Measurements from ENCODE around the gene CPN2. TPM values are rescaled to one million over a fixed set of nuclear protein-coding genes. Genes with fewer than 3 reads are reported as not detected.

Gene CPN2
- total RNA-seq, 1 experiment from 2014 or later: not detected

DNA sequence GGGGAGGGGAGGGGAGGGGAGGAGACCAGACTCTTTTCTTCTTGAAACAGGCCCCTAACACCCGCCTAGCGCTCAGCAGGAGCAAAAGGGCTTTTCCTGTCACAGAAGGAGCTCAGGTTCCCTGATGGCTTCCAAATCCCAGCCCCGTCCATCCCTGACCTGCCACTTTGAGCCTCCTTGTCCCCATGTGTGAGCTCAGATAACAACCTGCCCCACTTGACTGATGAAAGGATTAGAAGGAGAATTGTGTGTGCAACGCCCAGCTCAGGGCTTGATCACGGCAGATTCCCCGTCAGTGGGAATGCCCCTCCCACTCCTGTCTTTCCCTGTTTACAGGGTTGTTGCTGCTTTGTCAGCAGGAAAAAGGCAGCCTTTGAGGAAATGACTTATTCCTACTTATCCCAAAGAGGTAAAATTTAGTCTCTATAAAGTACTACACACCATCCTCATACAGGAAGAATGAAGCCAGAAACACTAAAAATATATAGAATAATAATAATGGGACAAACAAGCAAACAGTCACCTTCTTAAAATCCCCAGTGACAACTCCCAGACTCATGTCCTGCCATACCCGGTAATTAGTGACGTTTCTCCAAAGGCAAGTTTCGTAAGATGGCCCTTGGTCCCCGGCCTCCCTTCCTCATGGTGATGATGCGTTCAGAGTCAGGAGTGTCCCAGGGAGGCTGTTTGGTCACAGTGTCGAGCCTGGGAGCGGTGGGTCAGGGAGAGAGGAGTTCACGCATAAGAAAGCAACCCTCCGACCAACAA lies 24.5 kb upstream of the CPN2 start:
- Histone ChIP-seq H2BK20ac (ENCODE audit: low read depth, low read length, poor library complexity, severe bottlenecking) (no peak overlapping the region), H4K20me1 (ENCODE audit: control insufficient read depth, insufficient read depth, insufficient read length) (no peaks in the 10 kb centered on the region), H2BK12ac (ENCODE audit: insufficient read length, low read depth, low read length) (no peak overlapping the region), H2BK5ac (ENCODE audit: insufficient read length, low read length) (no peak overlapping the region), H3K9me3 (ENCODE audit: control insufficient read depth, low read depth, low read length) (no peaks in the 10 kb centered on the region), H3K4me1 (ENCODE audit: insufficient read depth, low read length) (no peaks in the 10 kb centered on the region; the same call in 1 of the 2 replicates), H3K4ac (ENCODE audit: low read depth, low read length) (no peak overlapping the region), H3K79me1 (ENCODE audit: insufficient read depth, low read depth, low read length, poor library complexity, severe bottlenecking) (no peaks in the 10 kb centered on the region), H2BK120ac (ENCODE audit: low read depth, low read length, poor library complexity, severe bottlenecking) (no peak overlapping the region), H2AK5ac (ENCODE audit: insufficient read length, low read length) (no peak overlapping the region), H3K23ac (ENCODE audit: insufficient read length, low read depth, low read length) (no peak overlapping the region), H4K5ac (ENCODE audit: insufficient read length, low read depth, low read length) (no peak overlapping the region), H3K9ac (ENCODE audit: extremely low read depth, insufficient read length, low read length) (no peak overlapping the region), H3K79me2 (ENCODE audit: insufficient read depth, low read length) (no peaks in the 10 kb centered on the region), H3K18ac (ENCODE audit: insufficient read length, low read depth, low read length) (no peak overlapping the region), H3K27ac (ENCODE audit: insufficient read length, low read depth, low read length) (no peak overlapping the region), H4K8ac (replicated peaks; ENCODE audit: insufficient read length, low read depth, low read length) (no peak overlapping the region), H2BK15ac (ENCODE audit: low read depth, low read length) (no peak overlapping the region), H3T11ph (ENCODE audit: low read length) (no peak overlapping the region), H3K4me2 (ENCODE audit: insufficient read depth, insufficient read length, low read length) (no peak overlapping the region), H2AFZ (ENCODE audit: low read length) (no peak overlapping the region), H3K23me2 (ENCODE audit: insufficient read length, low read depth, low read length, poor library complexity, severe bottlenecking) (no peaks in the 10 kb centered on the region), H3K14ac (ENCODE audit: insufficient read depth, low read length) (0 out of 2 replicates have a peak overlapping the region, but pooled peaks have one; percentile 6), H3K27me3 (ENCODE audit: insufficient read depth, low read length) (no peaks in the 10 kb centered on the region), H3K56ac (ENCODE audit: insufficient read length, low read depth, low read length) (no peak overlapping the region), H4K91ac (ENCODE audit: insufficient read length, low read depth, low read length) (no peak overlapping the region)
- H3K36me3 Mint-ChIP-seq (ENCODE audit: insufficient read depth in 1 of 3, low read depth in 3 of 3): no peaks in the 10 kb centered on the region; a peak in 1 of 7 replicates
- no CpG with 5 or more reads among the region's 15 CpGs for WGBS (ENCODE audit: extremely low coverage, insufficient read length, low lambda C conversion rate)
- H3K27ac Mint-ChIP-seq: peak overlapping the region in 2 of 3 experiments; percentile 41 to 48; a peak in 2 of 7 replicates
- H3K27me3 Mint-ChIP-seq (ENCODE audit: low read depth): peaks cover 5% of the 10 kb centered on the region
- H3K9me3 Mint-ChIP-seq: no peaks in the 10 kb centered on the region; a peak in 1 of 5 replicates
- TF ChIP-seq, protein P1, sequence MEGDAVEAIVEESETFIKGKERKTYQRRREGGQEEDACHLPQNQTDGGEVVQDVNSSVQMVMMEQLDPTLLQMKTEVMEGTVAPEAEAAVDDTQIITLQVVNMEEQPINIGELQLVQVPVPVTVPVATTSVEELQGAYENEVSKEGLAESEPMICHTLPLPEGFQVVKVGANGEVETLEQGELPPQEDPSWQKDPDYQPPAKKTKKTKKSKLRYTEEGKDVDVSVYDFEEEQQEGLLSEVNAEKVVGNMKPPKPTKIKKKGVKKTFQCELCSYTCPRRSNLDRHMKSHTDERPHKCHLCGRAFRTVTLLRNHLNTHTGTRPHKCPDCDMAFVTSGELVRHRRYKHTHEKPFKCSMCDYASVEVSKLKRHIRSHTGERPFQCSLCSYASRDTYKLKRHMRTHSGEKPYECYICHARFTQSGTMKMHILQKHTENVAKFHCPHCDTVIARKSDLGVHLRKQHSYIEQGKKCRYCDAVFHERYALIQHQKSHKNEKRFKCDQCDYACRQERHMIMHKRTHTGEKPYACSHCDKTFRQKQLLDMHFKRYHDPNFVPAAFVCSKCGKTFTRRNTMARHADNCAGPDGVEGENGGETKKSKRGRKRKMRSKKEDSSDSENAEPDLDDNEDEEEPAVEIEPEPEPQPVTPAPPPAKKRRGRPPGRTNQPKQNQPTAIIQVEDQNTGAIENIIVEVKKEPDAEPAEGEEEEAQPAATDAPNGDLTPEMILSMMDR (conservative IDR thresholded peaks at IDR 0.05): no peak
- H3K4me3 Mint-ChIP-seq: peak overlapping the region in 1 of 2 experiments; percentile 60; a peak in 2 of 5 replicates
- H3K4me1 Mint-ChIP-seq: peaks cover 27 to 50% of the 10 kb centered on the region in 2 experiments
- peak; percentile 64 for DNase-seq

All from H9 (cell line).